ENCODE measurements around the gene FAM76B.

Gene FAM76B

GRCh38 chr11:95792700-95793099 lies 3.1 kb upstream of the FAM76B start:
- DNase-seq (ENCODE audit: low read depth) = no peak
- H3K4me3 ChIP-seq (ENCODE audit: low read length) = no peak overlapping the region
- no peak for TF ChIP-seq CTCF (conservative IDR thresholded peaks at IDR 0.05; ENCODE audit: low read depth, low read length)

- TF ChIP-seq CTCF (conservative IDR thresholded peaks at IDR 0.05; ENCODE audit: low read depth, low read length) = no peak
- no peak overlapping the region for H3K4me3 ChIP-seq (ENCODE audit: low read length)
- DNase-seq (ENCODE audit: low read depth) = no peak
Observed at GRCh38 chr11:95792200-95792599, 2.6 kb upstream of the FAM76B start.

- TF ChIP-seq CTCF (conservative IDR thresholded peaks at IDR 0.05; ENCODE audit: low read depth, low read length) = no peak
- H3K4me3 ChIP-seq (ENCODE audit: low read length) = peak overlapping the region; percentile 95
- DNase-seq (ENCODE audit: low read depth) = no peak
Observed at GRCh38 chr11:95791709-95792033, 2.1 kb upstream of the FAM76B start.

GRCh38 chr11:95790933-95791708 lies 1.5 kb upstream of the FAM76B start:
- DNase-seq (ENCODE audit: low read depth) = peak; percentile 34
- no peak for TF ChIP-seq CTCF (conservative IDR thresholded peaks at IDR 0.05; ENCODE audit: low read depth, low read length)
- H3K4me3 ChIP-seq (ENCODE audit: low read length) = peak overlapping the region; percentile 95

- peak within 1 kb of the TSS; percentile 95 for H3K4me3 ChIP-seq (ENCODE audit: low read length)
- TF ChIP-seq CTCF (conservative IDR thresholded peaks at IDR 0.05; ENCODE audit: low read depth, low read length) = no peak
- DNase-seq (ENCODE audit: low read depth) = peak; percentile 97
Observed at GRCh38 chr11:95790123-95790932, 746 bp upstream of the FAM76B start, which contains the start of gene CEP57. Gene CEP57, plus strand, starts transcription at chr11:95790498. Its CDS starts 201 bp downstream, at chr11:95790699.

GRCh38 chr11:95788921-95789505 lies 569 bp downstream of the FAM76B start:
- TF ChIP-seq CTCF (conservative IDR thresholded peaks at IDR 0.05; ENCODE audit: low read depth, low read length) = peak; percentile 64
- peak; percentile 25 for DNase-seq (ENCODE audit: low read depth)

More at GRCh38 chr11:95788921-95789505, 569 bp downstream of the FAM76B start:
- peak overlapping the region; percentile 95 for H3K4me3 ChIP-seq (ENCODE audit: low read length)
